ENCODE results near the gene POLR3H.

- TF ChIP-seq, protein P1, sequence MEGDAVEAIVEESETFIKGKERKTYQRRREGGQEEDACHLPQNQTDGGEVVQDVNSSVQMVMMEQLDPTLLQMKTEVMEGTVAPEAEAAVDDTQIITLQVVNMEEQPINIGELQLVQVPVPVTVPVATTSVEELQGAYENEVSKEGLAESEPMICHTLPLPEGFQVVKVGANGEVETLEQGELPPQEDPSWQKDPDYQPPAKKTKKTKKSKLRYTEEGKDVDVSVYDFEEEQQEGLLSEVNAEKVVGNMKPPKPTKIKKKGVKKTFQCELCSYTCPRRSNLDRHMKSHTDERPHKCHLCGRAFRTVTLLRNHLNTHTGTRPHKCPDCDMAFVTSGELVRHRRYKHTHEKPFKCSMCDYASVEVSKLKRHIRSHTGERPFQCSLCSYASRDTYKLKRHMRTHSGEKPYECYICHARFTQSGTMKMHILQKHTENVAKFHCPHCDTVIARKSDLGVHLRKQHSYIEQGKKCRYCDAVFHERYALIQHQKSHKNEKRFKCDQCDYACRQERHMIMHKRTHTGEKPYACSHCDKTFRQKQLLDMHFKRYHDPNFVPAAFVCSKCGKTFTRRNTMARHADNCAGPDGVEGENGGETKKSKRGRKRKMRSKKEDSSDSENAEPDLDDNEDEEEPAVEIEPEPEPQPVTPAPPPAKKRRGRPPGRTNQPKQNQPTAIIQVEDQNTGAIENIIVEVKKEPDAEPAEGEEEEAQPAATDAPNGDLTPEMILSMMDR (conservative IDR thresholded peaks at IDR 0.05): no peak
- TF ChIP-seq EZH2 (IDR thresholded peaks at IDR 0.05; ENCODE audit: low read depth): no peak
Observed at GRCh38 chr22:41513391-41513790, 30.9 kb downstream of the POLR3H start.

All from PC-9 (cell line).